SK-N-MC (cell line): Measurements from ENCODE around the gene INPP5A.

Experiments used
- EZH2 ChIP-seq: fragments of 200-600 bp; sonication (generic); IDR thresholded peaks from one replicate; pipeline ENCODE4 v1.6.1; 2017; ENCODE audit warnings: antibody characterized with exemption
- POLR2AphosphoS5 ChIP-seq: IDR thresholded peaks from 2 replicates; pipeline ENCODE4 v1.6.1; 2012; ENCODE audit warnings: mild to moderate bottlenecking, low read depth, low read length, borderline replicate concordance

DNA sequence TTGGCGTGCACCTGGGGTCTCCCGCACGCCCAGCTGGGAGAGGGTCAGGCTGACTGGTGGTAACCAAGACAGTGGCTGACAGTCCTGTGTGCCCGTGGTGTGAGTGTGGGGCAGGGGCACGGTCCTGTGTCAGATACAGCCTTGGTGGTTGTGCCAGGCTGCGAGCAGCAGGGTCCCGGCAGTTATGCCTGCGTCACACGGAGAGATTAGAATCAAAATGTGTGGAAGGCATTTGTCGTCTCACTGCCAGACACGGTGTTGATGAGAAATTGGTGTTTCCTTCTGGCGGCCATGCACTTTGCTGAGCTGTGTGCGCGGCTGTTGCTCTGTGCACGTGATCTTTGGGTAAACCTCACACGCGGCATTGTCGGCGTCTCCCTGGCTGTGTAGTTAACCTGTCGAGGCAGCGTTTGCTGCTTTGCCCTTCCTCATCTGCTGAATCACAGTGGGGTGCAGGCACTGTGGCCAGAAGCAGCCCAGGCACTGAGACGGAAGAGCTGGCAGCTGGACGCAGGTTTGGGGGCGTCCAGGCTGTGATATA is 160.7 kb downstream of the INPP5A start:
- TF ChIP-seq EZH2: no peak
- TF ChIP-seq POLR2AphosphoS5: no peak
